GM19043 (cell line): Measurements from ENCODE around the gene XIRP1.
"Not testable (repeated sequence)": the region's sequence is repeated elsewhere in the genome, so short reads cannot be mapped to it uniquely, and the experiment has no call there.

Experiments
- ATAC-seq: cut with Tn5 transposase; IDR thresholded peaks from one replicate; pipeline ENCODE4 v1.9.1; 2021; ENCODE audit warnings: low read depth; ENCODE audit not compliant: unreplicated experiment

XIRP1 gene

GRCh38 chr3:39192490-39193092 lies at the start of gene XIRP1:
Gene XIRP1, minus strand, starts transcription at chr3:39192595. Its CDS starts 3,150 bp downstream, at chr3:39189445.
- ATAC-seq, result no peak

GRCh38 chr3:39241561-39241960 lies 49.2 kb upstream of the XIRP1 start:
- no peak for ATAC-seq

- no peak for ATAC-seq
Measured at GRCh38 chr3:39237027-39237426, 44.6 kb upstream of the XIRP1 start.

GRCh38 chr3:39234651-39235050 lies 42.3 kb upstream of the XIRP1 start:
- no peak for ATAC-seq

- no peak for ATAC-seq
Measured at GRCh38 chr3:39232859-39233258, 40.5 kb upstream of the XIRP1 start.

GRCh38 chr3:39230453-39230852 lies 38.1 kb upstream of the XIRP1 start:
- ATAC-seq, result no peak

GRCh38 chr3:39228496-39228895 lies 36.1 kb upstream of the XIRP1 start:
- no peak for ATAC-seq

- not testable (repeated sequence) for ATAC-seq
Measured at GRCh38 chr3:39227596-39227995, 35.2 kb upstream of the XIRP1 start.

- ATAC-seq, result peak; percentile 80
Measured at GRCh38 chr3:39226106-39226741, 33.8 kb upstream of the XIRP1 start.

- no peak for ATAC-seq
Measured at GRCh38 chr3:39224288-39224687, 31.9 kb upstream of the XIRP1 start.

GRCh38 chr3:39222939-39223338 lies 30.5 kb upstream of the XIRP1 start:
- ATAC-seq, result no peak

GRCh38 chr3:39222462-39222861 lies 30.1 kb upstream of the XIRP1 start:
- ATAC-seq, result no peak

- no peak for ATAC-seq
Measured at GRCh38 chr3:39221141-39221530, 28.7 kb upstream of the XIRP1 start.

- no peak for ATAC-seq
Measured at GRCh38 chr3:39220407-39221140, 28.2 kb upstream of the XIRP1 start.

GRCh38 chr3:39219702-39220101 lies 27.3 kb upstream of the XIRP1 start:
- no peak for ATAC-seq

- peak; percentile 98 for ATAC-seq
Measured at GRCh38 chr3:39216176-39216790, 23.9 kb upstream of the XIRP1 start.

- ATAC-seq, result no peak
Measured at GRCh38 chr3:39213613-39214012, 21.2 kb upstream of the XIRP1 start.

GRCh38 chr3:39212665-39213064 lies 20.3 kb upstream of the XIRP1 start:
- ATAC-seq, result no peak

- ATAC-seq, result no peak
Measured at GRCh38 chr3:39211332-39212130, 19.1 kb upstream of the XIRP1 start.

GRCh38 chr3:39210078-39210477 lies 17.7 kb upstream of the XIRP1 start:
- ATAC-seq, result no peak
